ENCODE measurements around the gene ATP6V1F. TPM values are rescaled to one million over a fixed set of nuclear protein-coding genes. Genes with fewer than 3 reads are reported as not detected.

The ATP6V1F gene
- total and polyA plus RNA-seq, 11 donors = 91.6 to 198 (median 122) TPM

DNA sequence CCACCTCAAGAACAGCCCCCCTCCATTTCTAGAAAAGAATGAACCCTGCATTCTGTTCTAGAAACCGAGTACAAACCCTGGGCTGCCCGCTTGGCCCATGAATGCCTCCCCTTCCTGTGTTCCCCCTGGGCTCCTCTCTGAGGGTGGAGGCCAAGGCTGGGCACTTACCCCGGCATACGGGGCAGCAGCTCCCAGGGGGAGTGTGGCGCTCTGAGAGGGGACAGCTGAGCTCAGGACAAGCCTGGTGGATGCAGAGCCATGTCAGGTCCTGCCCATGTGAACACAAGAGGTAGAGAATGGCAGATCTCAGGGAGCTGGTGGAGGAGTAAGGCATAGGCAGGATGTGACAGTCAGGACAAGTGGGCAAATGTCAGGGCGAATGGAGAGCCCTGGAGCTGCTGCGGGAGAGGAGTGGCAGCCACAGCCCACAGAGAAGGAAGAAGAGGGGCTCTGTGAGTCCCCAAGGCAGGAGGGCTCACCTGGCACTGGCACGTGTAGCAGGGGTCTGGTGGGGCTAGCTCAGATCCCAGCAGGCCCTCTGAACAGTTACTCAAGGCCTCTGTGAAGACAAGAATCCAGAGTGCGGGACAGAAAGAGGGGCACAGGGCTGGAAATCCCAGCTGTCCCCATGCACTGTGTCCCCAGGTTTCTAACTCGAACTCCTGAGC lies 18.9 kb downstream of the ATP6V1F start:
- intact Hi-C loops (cut with DNase I) = loop anchor here (2.0 to 10.0 kb wide), 12 partner anchors 89 to 721 kb away; partner anchors contain the start of genes METTL2B (in 2 of the 10), CALU (in 1 of the 10) and CCDC136 (in 1 of the 10)
- TF ChIP-seq, protein P1, sequence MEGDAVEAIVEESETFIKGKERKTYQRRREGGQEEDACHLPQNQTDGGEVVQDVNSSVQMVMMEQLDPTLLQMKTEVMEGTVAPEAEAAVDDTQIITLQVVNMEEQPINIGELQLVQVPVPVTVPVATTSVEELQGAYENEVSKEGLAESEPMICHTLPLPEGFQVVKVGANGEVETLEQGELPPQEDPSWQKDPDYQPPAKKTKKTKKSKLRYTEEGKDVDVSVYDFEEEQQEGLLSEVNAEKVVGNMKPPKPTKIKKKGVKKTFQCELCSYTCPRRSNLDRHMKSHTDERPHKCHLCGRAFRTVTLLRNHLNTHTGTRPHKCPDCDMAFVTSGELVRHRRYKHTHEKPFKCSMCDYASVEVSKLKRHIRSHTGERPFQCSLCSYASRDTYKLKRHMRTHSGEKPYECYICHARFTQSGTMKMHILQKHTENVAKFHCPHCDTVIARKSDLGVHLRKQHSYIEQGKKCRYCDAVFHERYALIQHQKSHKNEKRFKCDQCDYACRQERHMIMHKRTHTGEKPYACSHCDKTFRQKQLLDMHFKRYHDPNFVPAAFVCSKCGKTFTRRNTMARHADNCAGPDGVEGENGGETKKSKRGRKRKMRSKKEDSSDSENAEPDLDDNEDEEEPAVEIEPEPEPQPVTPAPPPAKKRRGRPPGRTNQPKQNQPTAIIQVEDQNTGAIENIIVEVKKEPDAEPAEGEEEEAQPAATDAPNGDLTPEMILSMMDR (IDR thresholded peaks at IDR 0.05) = no peak
- TF ChIP-seq POLR2A (IDR thresholded peaks at IDR 0.05) = no peak

DNA sequence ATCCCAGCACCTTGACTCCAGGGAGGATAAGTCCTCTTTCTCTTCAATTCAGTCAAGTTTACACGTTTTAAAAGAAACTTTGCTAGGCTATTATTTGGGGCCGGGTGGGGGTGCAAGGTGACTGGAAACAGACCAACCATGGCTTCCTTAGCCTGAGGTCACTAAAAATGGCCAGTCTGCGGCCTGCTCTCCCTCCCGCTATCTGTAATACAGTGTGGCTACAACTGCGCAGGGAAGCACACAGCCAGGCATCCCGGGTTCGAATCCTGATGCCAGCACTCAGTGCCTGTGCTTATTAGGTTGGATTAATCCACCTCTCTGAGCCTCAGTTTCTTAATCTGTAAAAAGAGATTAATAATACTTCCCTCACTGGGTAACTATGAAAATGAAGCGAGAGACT lies 19.5 kb downstream of the ATP6V1F start:
- WGBS, 4 donors = 86 to 91% (median 88%) methylated on average over 8 of the region's 8 CpGs
- intact Hi-C loops (cut with DNase I) = loop anchor here (2.0 to 10.0 kb wide), 12 partner anchors 90 to 720 kb away; partner anchors contain the start of genes METTL2B (in 2 of the 10), CALU (in 1 of the 10) and CCDC136 (in 1 of the 10)
- peaks cover 0 to 8% (median 0%) of the 10 kb centered on the region in 12 donors for H3K4me1 ChIP-seq

More for the DNA sequence above, 18.9 kb downstream of the ATP6V1F start:
- H3K36me3 ChIP-seq = no peaks in the 10 kb centered on the region
- no peak overlapping the region for H3K27ac ChIP-seq
- H3K4me3 ChIP-seq = no peak overlapping the region
- H3K4me1 ChIP-seq = peaks cover 0 to 8% (median 0%) of the 10 kb centered on the region in 12 donors
- ATAC-seq (no peak), DNase-seq (peak in 2 of 5 donors; percentile 11 to 20)
- H3K27me3 ChIP-seq = no peaks in the 10 kb centered on the region
- 84 to 88% (median 87%) methylated on average over 10 of the region's 10 CpGs for WGBS, 4 donors
- no peaks in the 10 kb centered on the region for H3K9me3 ChIP-seq

DNA sequence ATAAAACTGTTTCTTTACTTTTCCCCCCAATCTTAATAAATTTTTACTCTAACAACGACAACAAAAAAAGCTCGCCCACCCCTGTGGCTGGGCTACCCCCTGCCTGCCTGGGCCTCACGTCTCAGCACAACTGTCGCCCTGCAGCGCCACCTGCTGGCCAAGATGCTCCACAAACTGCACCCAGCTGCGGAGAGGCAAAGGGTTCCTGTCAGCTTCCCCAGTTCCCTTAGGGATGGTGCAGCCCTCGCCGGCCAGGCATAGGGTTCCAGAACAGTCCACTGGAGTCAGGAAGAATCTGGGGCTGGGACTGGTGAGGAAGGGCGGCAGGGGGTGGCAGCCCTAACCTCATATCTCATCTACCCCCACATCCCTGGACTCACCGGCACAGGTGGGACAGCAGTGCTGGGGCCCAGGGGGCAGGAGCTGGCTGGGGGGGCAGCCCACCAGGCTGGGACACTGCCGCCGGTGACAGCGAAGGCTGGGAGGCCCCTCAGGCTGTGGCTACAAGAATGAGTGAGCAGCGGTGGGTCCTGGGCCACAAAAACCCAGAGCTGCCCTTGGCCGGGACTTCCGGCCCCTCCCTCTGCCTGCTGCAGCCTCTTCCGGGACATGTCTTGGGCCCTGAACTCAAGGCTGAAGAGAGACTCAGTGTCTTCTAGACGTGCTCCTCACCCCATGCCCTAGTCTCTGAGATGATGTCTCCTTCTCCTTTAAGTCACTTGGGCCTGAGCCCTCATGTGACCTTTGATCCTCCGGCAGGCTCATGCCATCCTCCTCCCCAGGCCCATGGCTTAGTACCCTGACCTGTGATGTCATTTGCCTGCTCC lies 21.2 kb downstream of the ATP6V1F start:
- Histone ChIP-seq H3K27me3 (no peaks in the 10 kb centered on the region), H3K4me3 (peak overlapping the region in 3 of 12 donors; percentile 8 to 33 (median 24)), H3K4me1 (peaks cover 0 to 8% (median 0%) of the 10 kb centered on the region in 12 donors), H3K9me3 (no peaks in the 10 kb centered on the region), H3K27ac (no peak overlapping the region), H3K36me3 (no peaks in the 10 kb centered on the region)
- ATAC-seq = peak; percentile 43 to 72 (median 58)
- intact Hi-C loops (cut with DNase I) = loop anchor here (2.0 to 10.0 kb wide), 12 partner anchors 92 to 718 kb away; partner anchors contain the start of genes METTL2B (in 2 of the 10), CALU (in 1 of the 10) and CCDC136 (in 1 of the 10)
- peak; percentile 77 to 92 (median 83) for DNase-seq
- WGBS, 4 donors = 33 to 47% (median 36%) methylated on average over 11 to 19 of the region's 19 CpGs
- TF ChIP-seq, protein P1 (IDR thresholded peaks at IDR 0.05) = peak; percentile 89 to 98 (median 96)
- TF ChIP-seq POLR2A (IDR thresholded peaks at IDR 0.05) = no peak

More for the DNA sequence above, 19.5 kb downstream of the ATP6V1F start:
- Histone ChIP-seq H3K36me3 (no peaks in the 10 kb centered on the region), H3K27ac (no peak overlapping the region), H3K9me3 (no peaks in the 10 kb centered on the region), H3K4me3 (no peak overlapping the region), H3K27me3 (no peaks in the 10 kb centered on the region)
- ATAC-seq (no peak), DNase-seq (peak in 2 of 5 donors; percentile 4 to 33)
- TF ChIP-seq, protein P1 (IDR thresholded peaks at IDR 0.05) = no peak
- no peak for TF ChIP-seq POLR2A (IDR thresholded peaks at IDR 0.05)
